GM18502 (cell line): ENCODE results near the gene PCNP.
"Not testable (repeated sequence)": the region's sequence is repeated elsewhere in the genome, so short reads cannot be mapped to it uniquely, and the experiment has no call there.

Source experiments
- ATAC-seq: cut with Tn5 transposase; IDR thresholded peaks from one replicate; pipeline ENCODE4 v1.9.1; 2021; ENCODE audit warnings: mild to moderate bottlenecking; ENCODE audit not compliant: unreplicated experiment, poor library complexity

PCNP gene

DNA sequence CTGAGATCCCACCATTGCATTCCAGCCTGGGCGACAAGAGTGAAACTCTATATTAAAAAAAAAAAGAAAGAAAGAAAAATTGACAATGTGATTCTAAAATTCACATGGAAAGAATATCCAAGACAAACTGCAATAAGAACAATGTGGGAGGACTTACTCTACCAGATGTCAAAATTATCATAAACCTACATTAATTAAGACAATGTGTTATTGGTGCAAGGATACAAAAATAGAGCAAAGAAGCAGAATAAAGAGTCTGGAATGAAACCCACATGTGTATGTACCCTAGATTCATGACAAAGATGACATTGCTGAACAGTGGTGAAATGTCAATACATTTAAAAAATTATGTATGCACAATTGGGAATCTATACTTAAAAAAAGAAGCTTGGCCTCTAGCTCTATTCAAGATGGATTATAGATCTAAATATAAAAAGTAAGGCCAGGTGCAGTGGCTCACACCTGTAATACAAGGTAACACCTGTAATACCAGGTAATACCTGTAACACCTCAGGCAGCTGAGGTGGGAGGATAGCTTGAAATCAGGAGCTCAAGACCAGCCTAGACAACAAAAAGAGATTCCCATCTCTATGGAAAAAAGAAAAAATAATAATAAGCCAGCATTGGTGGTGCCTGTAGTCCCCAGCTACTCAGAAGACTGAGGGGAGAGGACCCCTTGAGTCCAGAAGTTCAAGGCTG is 57.3 kb downstream of the PCNP start:
- no peak for ATAC-seq

GRCh38 chr3:101631959-101632358 is 58.0 kb downstream of the PCNP start:
- not testable (repeated sequence) for ATAC-seq

GRCh38 chr3:101632586-101632985 is 58.6 kb downstream of the PCNP start:
- no peak for ATAC-seq

DNA sequence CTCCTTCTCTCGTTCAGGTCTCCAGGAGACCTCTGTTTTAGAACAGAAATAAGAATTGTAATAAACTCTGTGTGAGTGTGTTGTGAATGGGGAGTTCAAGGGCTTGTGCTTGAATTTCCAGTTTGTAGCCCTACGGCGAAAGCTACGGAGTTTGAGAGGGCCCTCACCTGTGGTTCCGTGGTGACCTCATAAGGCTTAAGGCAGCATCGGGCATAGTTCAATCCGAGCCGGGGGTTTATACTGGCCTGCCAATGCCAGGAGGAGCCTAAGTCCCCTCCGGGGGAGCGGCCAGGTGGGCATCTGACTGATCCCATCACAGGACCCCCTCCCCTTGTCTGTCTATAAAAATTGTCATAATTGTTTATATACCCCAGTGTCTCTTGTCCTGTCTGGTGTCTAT is 59.2 kb downstream of the PCNP start:
- no peak for ATAC-seq

GRCh38 chr3:101634591-101635196 is 60.7 kb downstream of the PCNP start:
- no peak for ATAC-seq

DNA sequence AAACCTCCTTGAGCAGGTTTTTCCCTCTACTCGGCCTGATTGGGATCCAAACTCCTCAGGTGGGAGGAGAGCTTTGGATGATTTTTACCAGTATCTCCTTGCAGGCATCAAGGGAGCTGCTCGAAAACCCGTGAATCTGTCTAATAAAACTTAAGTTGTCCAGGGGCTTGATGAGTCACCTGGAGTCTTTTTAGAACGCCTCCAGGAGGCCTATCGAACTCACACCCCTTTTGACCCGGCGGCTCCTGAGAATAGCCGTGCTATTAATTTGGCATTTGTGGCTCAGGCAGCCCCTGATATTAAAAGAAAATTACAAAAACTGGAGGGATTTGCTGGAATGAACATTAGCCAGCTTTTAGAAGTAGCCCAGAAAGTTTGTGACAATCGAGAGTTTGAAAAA is 61.4 kb downstream of the PCNP start:
- no peak for ATAC-seq

DNA sequence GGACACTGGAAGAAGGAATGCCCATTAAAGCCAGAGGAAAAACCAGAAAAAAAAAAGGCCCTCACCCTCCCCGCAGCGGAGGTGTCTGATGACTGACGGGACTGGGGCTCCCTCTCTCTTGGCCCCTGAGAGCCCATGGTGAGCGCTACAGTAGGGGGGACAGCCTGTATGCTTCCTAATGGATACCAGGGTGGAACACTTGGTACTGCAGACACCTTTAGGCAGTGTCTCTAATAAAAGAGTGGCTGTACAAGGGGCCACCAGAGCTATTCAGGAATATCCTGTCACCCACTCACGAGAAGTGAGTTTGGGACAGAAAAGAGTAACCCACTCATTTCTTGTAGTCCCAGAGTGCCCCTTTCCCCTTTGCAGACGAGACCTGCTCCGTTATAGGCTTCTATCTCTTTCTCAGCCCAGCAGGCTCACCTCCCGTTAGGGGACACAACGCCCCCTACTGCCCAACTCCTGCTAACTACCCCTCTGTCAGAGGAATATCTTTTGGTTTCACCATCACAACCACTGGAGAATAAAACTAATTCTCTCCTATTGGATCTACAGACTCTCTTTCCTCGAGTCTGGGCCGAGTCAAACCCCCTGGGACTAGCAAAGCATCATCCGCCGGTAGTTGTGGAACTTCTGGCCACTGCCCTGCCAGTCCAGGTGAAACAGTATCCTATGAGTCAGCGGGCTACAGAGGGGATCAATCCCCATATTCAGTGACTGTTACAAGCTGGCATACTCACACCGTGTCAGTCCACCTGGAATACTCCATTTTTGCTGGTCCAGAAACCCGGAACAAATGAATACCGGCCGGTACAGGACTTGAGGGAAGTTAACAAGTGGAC is 62.2 kb downstream of the PCNP start:
- ATAC-seq: peak; percentile 96

GRCh38 chr3:101637451-101637850 is 63.5 kb downstream of the PCNP start:
- no peak for ATAC-seq

- no peak for ATAC-seq
Observed at GRCh38 chr3:101638261-101638745, 64.3 kb downstream of the PCNP start.

DNA sequence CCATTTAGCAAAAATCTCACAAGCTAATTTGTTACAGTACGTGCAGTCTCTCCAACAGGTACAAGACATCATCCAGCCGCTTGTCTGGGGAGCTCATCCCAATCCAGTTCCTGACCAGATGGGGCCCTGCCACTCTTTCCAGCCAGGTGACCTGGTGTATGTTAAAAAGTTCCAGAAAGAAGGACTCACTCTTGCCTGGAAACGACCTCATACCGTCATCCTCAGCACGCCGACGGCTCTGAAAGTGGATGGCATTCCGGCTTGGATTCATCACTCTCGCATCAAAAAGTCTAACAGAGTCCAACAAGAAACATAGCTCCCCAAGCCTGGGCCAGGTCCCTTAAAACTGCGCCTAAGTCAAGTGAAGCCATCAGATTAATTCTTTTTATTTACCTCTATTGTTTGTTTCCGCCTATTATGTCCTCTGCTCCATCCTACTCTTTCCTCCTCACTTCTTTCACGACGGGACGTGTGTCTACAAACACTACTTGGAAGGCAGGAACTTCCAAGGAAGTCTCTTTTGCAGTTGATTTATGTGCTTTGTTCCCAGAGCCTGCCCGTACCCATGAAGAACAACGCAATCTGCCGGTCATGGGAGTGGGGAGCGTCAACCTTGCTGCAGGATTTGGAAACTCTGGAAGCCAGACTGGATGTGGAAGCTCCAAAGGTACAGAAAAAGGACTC is 65.4 kb downstream of the PCNP start:
- no peak for ATAC-seq

- no peak for ATAC-seq
Observed at GRCh38 chr3:101640256-101640655, 66.3 kb downstream of the PCNP start.

- not testable (repeated sequence) for ATAC-seq
Observed at GRCh38 chr3:101641397-101642115, 67.6 kb downstream of the PCNP start.

DNA sequence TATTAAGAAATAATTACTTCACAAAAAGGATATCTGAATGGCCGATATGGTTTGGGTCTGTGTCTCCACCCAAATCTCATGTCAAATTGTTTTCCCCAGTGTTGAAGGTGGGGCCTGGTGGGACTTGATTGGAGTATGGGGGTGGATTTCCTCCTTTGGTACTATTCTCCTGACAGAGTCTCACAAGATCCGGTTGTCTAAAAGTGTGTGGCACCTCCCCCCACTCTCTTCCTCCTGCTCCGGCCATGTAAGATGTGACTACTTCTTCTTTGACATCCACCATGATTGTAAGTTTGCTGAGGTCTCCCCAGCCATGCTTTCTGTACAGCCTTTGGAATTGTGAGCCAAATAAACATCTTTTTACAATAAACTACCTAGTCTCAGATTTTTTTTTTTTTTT is 68.5 kb downstream of the PCNP start:
- no peak for ATAC-seq

GRCh38 chr3:101643009-101643844 is 69.2 kb downstream of the PCNP start:
- ATAC-seq: no peak
